ENCODE results near the gene OR10K1. TPM values are rescaled to one million over a fixed set of nuclear protein-coding genes. Genes with fewer than 3 reads are reported as not detected.
"Not testable (repeated sequence)": the region's sequence is repeated elsewhere in the genome, so short reads cannot be mapped to it uniquely, and the experiment has no call there.

Gene OR10K1, protein sequence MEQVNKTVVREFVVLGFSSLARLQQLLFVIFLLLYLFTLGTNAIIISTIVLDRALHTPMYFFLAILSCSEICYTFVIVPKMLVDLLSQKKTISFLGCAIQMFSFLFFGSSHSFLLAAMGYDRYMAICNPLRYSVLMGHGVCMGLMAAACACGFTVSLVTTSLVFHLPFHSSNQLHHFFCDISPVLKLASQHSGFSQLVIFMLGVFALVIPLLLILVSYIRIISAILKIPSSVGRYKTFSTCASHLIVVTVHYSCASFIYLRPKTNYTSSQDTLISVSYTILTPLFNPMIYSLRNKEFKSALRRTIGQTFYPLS
- polyA plus RNA-seq: not detected
- long read RNA-seq, donor 1: 0 reads
- long read RNA-seq, donor 2: 0 reads
- long read RNA-seq, donor 3: 0 reads
- long read RNA-seq, donor 4: 0 reads
- long read RNA-seq, donor 5: 0 reads
- long read RNA-seq, donor 6: 0 reads
- long read RNA-seq, donor 7: 0 reads
- long read RNA-seq, donor 8: 0 reads
- long read RNA-seq, donor 9: 0 reads
- long read RNA-seq, donor 10: 0 reads

DNA sequence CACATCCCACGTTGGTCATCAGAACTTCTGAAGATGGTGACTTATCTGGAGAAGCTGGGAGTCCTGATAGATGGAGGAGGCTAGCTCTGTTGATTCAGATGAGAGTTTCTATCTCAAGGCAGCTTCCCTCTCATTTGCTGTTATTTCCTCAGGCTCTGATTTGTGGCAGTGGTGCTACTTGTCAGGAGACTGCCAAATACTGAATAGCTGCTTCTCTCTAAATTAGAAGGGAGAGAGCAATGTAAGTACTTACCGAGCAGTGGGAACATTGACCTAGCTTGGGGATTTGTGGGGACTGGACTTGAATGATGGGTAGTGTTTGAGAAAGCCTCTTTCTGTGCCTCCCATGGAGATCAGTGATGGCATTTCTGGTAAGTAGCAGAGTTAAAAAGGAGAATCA is at the start of gene OR10K1:
Gene OR10K1 (plus strand): TSS at position 301 of the 400 bp plus-strand sequence. CDS start 3,728 bp downstream, outside the sequence.
- 49 to 68% (median 54%) methylated on average over 2 of the region's 2 CpGs for WGBS, 3 donors
- no peak for FAIRE-seq

DNA sequence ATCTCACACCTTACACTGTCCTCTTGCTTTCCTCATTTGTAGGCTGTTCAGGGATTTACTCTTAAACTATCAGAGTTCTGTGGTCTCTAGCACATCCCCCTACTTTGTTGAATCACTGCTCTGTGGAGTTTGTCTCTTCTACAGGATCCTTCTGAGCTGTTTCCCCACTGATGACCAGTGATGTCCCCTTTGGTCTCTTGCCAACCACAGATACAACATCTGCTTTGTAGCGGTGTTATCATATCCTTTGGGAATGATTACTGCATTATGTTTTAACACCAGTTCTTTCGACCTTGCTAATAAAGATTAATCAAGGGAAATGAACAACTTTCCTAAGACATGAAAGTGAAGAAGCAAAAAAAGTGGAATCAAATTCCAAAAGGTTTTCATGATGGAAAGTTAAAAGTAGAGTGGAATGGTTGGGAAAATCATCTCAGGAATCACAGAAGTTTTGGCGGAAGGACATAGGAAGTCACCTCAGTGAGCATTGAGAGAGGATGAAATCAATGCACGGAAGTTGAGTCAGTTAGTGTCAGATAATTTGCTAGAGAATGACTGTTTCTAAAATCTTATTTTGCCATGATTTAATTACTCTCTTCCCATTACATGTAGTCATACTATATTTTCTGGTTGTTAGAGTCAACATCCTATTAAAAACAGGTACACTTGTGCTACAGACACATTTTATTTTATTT is 46.8 kb upstream of the OR10K1 start:
- no peak for FAIRE-seq
- DNase-seq: no peak
- Histone ChIP-seq H3K27me3 (ENCODE audit: control insufficient read depth in 3 of 3, insufficient read depth in 3 of 3, low read length in 3 of 3) (peaks cover 0 to 3% (median 0%) of the 10 kb centered on the region in 3 donors), H3K4me3 (ENCODE audit: low read depth in 1 of 3, low read length in 3 of 3) (no peak overlapping the region), H3K27ac (ENCODE audit: low read depth in 1 of 3, low read length in 2 of 3) (no peak overlapping the region), H3K9me3 (ENCODE audit: control insufficient read depth in 2 of 2, insufficient read depth in 1 of 2, low read depth in 1 of 2, low read length in 1 of 2) (no peaks in the 10 kb centered on the region), H3K36me3 (ENCODE audit: control insufficient read depth in 3 of 3, insufficient read depth in 2 of 3, low read depth in 1 of 3, low read length in 3 of 3) (no peaks in the 10 kb centered on the region), H3K4me1 (ENCODE audit: control insufficient read depth in 3 of 3, insufficient read depth in 2 of 3, low read depth in 1 of 3, low read length in 2 of 3) (no peaks in the 10 kb centered on the region)
- 71 to 83% (median 83%) methylated on average over 4 of the region's 4 CpGs for WGBS, 3 donors

More for the DNA sequence above, at the start of gene OR10K1:
- Histone ChIP-seq H3K27ac (ENCODE audit: low read depth in 1 of 3, low read length in 2 of 3) (no peak within 1 kb of the TSS), H3K36me3 (ENCODE audit: control insufficient read depth in 3 of 3, insufficient read depth in 2 of 3, low read depth in 1 of 3, low read length in 3 of 3) (no peaks in the 10 kb centered on the region), H3K4me1 (ENCODE audit: control insufficient read depth in 3 of 3, insufficient read depth in 2 of 3, low read depth in 1 of 3, low read length in 2 of 3) (no peaks in the 10 kb centered on the region), H3K4me3 (ENCODE audit: low read depth in 1 of 3, low read length in 3 of 3) (no peak within 1 kb of the TSS), H3K27me3 (ENCODE audit: control insufficient read depth in 3 of 3, insufficient read depth in 3 of 3, low read length in 3 of 3) (no peaks in the 10 kb centered on the region), H3K9me3 (ENCODE audit: control insufficient read depth in 2 of 2, insufficient read depth in 1 of 2, low read depth in 1 of 2, low read length in 1 of 2) (no peaks in the 10 kb centered on the region)
- no peak for DNase-seq

DNA sequence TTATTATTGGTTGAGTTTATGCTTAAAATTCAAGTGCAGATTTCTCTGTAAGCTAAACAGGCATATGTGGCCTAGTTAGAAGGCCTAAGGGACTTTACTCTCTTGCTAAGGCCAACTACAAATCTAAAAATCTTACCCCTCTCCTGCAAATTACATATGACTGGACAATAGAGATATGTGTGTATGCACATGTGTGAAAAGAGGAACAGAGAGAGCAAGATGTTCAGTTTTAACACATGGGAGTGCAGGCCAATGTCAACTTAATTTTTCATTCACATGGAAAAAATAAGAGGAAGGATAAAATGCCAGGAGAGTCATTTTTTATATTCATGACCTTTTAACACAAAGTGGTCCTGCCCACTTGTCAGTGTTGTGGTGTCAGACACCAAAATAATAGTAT is 44.0 kb upstream of the OR10K1 start:
- no peak for DNase-seq
- H3K27ac ChIP-seq (ENCODE audit: low read depth in 1 of 3, low read length in 2 of 3): no peak overlapping the region
- no peak for FAIRE-seq
- H3K4me1 ChIP-seq (ENCODE audit: control insufficient read depth in 3 of 3, insufficient read depth in 2 of 3, low read depth in 1 of 3, low read length in 2 of 3): no peaks in the 10 kb centered on the region
- H3K4me3 ChIP-seq (ENCODE audit: low read depth in 1 of 3, low read length in 3 of 3): no peak overlapping the region
- H3K36me3 ChIP-seq (ENCODE audit: control insufficient read depth in 3 of 3, insufficient read depth in 2 of 3, low read depth in 1 of 3, low read length in 3 of 3): no peaks in the 10 kb centered on the region
- no peaks in the 10 kb centered on the region for H3K9me3 ChIP-seq (ENCODE audit: control insufficient read depth in 2 of 2, insufficient read depth in 1 of 2, low read depth in 1 of 2, low read length in 1 of 2)
- peaks cover 0 to 3% (median 0%) of the 10 kb centered on the region in 3 donors for H3K27me3 ChIP-seq (ENCODE audit: control insufficient read depth in 3 of 3, insufficient read depth in 3 of 3, low read length in 3 of 3)

DNA sequence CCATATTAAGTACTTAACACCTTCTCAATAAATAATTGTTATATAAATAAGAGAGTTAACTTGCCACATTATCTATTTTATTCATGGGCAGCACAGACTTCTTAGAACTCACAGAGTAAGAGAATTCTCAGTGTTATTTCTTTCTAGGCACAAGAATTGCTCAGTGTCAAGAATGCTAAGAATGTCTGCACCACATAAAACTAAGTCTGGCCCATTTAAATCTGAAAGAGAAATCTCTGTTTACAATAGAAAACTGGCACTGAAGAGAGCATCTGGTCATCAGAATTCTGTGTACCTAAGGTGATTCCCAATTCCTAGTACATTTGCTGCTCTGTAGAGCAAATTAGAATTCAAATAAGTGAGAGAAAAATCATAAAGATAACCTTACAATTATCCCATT is 39.4 kb upstream of the OR10K1 start:
- FAIRE-seq: no peak
- no peaks in the 10 kb centered on the region for H3K27me3 ChIP-seq (ENCODE audit: control insufficient read depth in 3 of 3, insufficient read depth in 3 of 3, low read length in 3 of 3)

DNA sequence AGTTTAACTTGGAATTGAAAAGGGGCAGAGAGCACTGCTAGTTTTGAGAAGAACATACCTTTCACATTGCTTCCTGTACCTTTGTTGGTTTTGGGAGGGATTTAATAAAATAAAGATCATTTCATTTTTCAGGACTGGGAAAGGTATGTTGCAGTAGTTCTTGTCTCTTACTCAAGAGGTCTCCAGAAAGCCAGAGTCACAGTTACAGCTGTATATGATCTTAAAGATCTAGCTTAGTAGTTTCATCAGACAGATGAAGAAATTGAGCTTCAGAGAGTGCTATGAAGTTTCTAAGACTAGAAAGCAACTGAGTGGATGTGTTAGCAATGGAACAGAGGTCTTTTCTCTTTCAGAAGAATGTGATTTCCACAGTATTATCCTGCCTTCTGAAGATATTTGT is 36.6 kb upstream of the OR10K1 start:
- Histone ChIP-seq H3K27me3 (ENCODE audit: control insufficient read depth in 3 of 3, insufficient read depth in 3 of 3, low read length in 3 of 3) (no peaks in the 10 kb centered on the region), H3K27ac (ENCODE audit: low read depth in 1 of 3, low read length in 2 of 3) (no peak overlapping the region), H3K9me3 (ENCODE audit: control insufficient read depth in 2 of 2, insufficient read depth in 1 of 2, low read depth in 1 of 2, low read length in 1 of 2) (no peaks in the 10 kb centered on the region), H3K36me3 (ENCODE audit: control insufficient read depth in 3 of 3, insufficient read depth in 2 of 3, low read depth in 1 of 3, low read length in 3 of 3) (no peaks in the 10 kb centered on the region), H3K4me3 (ENCODE audit: low read depth in 1 of 3, low read length in 3 of 3) (no peak overlapping the region), H3K4me1 (ENCODE audit: control insufficient read depth in 3 of 3, insufficient read depth in 2 of 3, low read depth in 1 of 3, low read length in 2 of 3) (no peaks in the 10 kb centered on the region)
- no peak for FAIRE-seq
- DNase-seq: no peak

More for the DNA sequence above, 39.4 kb upstream of the OR10K1 start:
- H3K9me3 ChIP-seq (ENCODE audit: control insufficient read depth in 2 of 2, insufficient read depth in 1 of 2, low read depth in 1 of 2, low read length in 1 of 2): no peaks in the 10 kb centered on the region
- no peaks in the 10 kb centered on the region for H3K4me1 ChIP-seq (ENCODE audit: control insufficient read depth in 3 of 3, insufficient read depth in 2 of 3, low read depth in 1 of 3, low read length in 2 of 3)
- no peak for DNase-seq
- H3K27ac ChIP-seq (ENCODE audit: low read depth in 1 of 3, low read length in 2 of 3): no peak overlapping the region
- no peak overlapping the region for H3K4me3 ChIP-seq (ENCODE audit: low read depth in 1 of 3, low read length in 3 of 3)
- no peaks in the 10 kb centered on the region for H3K36me3 ChIP-seq (ENCODE audit: control insufficient read depth in 3 of 3, insufficient read depth in 2 of 3, low read depth in 1 of 3, low read length in 3 of 3)

DNA sequence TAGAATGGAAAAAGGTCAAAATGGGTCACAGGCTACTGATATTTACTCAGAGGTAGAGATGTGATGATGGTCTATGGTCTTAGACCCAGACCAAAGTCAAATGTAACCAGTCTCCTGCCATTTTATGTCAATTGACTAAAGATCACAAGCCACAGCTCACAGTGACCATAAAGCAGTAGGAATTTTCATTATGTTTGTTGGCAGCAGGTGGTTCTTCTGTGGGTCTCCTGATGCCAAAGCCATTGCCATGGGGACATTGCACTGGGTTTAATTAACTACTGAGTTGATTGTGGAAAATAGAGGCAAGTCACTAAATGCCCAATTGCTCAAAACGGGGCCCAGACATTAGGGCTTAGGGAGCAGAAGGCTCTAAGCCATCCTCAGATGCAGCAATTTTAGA is 35.5 kb upstream of the OR10K1 start, which contains the start of gene OR10K2:
Gene OR10K2 (minus strand): TSS at position 101 of the 400 bp plus-strand sequence. CDS start 5,371 bp downstream, outside the sequence.
- 76 to 92% (median 84%) methylated on average over 1 of the region's 1 CpG for WGBS, 3 donors

DNA sequence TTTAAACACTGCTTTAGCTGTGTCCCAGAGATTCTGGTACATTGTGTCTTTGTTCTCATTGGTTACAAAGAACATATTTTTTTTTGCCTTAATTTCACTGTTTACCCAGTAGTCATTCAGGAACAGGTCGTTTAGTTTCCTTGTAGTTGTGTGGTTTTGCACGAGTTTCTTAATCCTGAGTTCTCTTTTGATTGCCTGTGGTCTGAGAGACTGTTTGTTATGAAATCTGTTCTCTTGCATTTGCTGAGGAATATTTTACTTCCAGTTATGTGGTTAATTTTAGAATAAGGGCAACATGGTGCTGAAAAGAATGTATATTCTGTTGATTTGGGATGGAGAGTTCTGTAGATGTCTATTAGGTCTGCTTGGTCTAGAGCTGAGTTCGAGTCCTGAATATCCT is 31.5 kb upstream of the OR10K1 start:
- not testable (repeated sequence) for DNase-seq; H3K9me3 ChIP-seq (ENCODE audit: control insufficient read depth in 2 of 2, insufficient read depth in 1 of 2, low read depth in 1 of 2, low read length in 1 of 2); H3K4me1 ChIP-seq (ENCODE audit: control insufficient read depth in 3 of 3, insufficient read depth in 2 of 3, low read depth in 1 of 3, low read length in 2 of 3); H3K36me3 ChIP-seq (ENCODE audit: control insufficient read depth in 3 of 3, insufficient read depth in 2 of 3, low read depth in 1 of 3, low read length in 3 of 3); H3K4me3 ChIP-seq (ENCODE audit: low read depth in 1 of 3, low read length in 3 of 3); H3K27me3 ChIP-seq (ENCODE audit: control insufficient read depth in 3 of 3, insufficient read depth in 3 of 3, low read length in 3 of 3); H3K27ac ChIP-seq (ENCODE audit: low read depth in 1 of 3, low read length in 2 of 3); FAIRE-seq
- 41 to 51% (median 45%) methylated on average over 3 of the region's 3 CpGs for WGBS, 3 donors

More for the DNA sequence above, 35.5 kb upstream of the OR10K1 start, which contains the start of gene OR10K2:
- Histone ChIP-seq H3K4me3 (ENCODE audit: low read depth in 1 of 3, low read length in 3 of 3) (no peak within 1 kb of the TSS), H3K27ac (ENCODE audit: low read depth in 1 of 3, low read length in 2 of 3) (no peak within 1 kb of the TSS), H3K4me1 (ENCODE audit: control insufficient read depth in 3 of 3, insufficient read depth in 2 of 3, low read depth in 1 of 3, low read length in 2 of 3) (no peaks in the 10 kb centered on the region), H3K27me3 (ENCODE audit: control insufficient read depth in 3 of 3, insufficient read depth in 3 of 3, low read length in 3 of 3) (no peaks in the 10 kb centered on the region), H3K9me3 (ENCODE audit: control insufficient read depth in 2 of 2, insufficient read depth in 1 of 2, low read depth in 1 of 2, low read length in 1 of 2) (no peaks in the 10 kb centered on the region), H3K36me3 (ENCODE audit: control insufficient read depth in 3 of 3, insufficient read depth in 2 of 3, low read depth in 1 of 3, low read length in 3 of 3) (no peaks in the 10 kb centered on the region)
- no peak for FAIRE-seq
- no peak for DNase-seq

DNA sequence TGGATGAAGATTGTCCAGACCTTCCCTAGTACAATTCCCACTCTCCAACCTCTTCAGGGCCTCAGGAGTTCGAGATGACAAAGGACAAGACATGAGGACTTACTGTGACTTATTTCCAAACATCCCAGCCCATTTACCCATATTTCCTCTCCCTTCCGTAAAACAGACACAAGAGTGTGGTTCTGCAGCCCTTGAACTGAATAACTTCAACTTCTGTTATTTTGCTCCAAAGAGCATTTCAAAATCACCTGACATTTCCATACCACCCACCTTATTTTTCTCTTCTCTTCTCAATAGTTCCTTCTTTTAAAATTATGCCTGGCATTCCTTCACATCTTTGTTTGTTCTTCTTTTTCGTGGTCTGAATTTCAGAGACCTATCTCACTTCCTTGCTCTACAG is 26.9 kb upstream of the OR10K1 start:
- DNase-seq (no peak), FAIRE-seq (no peak)
- H3K4me1 ChIP-seq (ENCODE audit: control insufficient read depth in 3 of 3, insufficient read depth in 2 of 3, low read depth in 1 of 3, low read length in 2 of 3): no peaks in the 10 kb centered on the region
- H3K36me3 ChIP-seq (ENCODE audit: control insufficient read depth in 3 of 3, insufficient read depth in 2 of 3, low read depth in 1 of 3, low read length in 3 of 3): no peaks in the 10 kb centered on the region
- WGBS, 3 donors: 48 to 52% (median 49%) methylated on average over 3 of the region's 3 CpGs
- H3K27ac ChIP-seq (ENCODE audit: low read depth in 1 of 3, low read length in 2 of 3): no peak overlapping the region
- H3K9me3 ChIP-seq (ENCODE audit: control insufficient read depth in 2 of 2, insufficient read depth in 1 of 2, low read depth in 1 of 2, low read length in 1 of 2): peaks cover 0 to 4% of the 10 kb centered on the region in 2 donors
- H3K4me3 ChIP-seq (ENCODE audit: low read depth in 1 of 3, low read length in 3 of 3): no peak overlapping the region
- no peaks in the 10 kb centered on the region for H3K27me3 ChIP-seq (ENCODE audit: control insufficient read depth in 3 of 3, insufficient read depth in 3 of 3, low read length in 3 of 3)

All from small intestine (tissue), 16 donors.